Smooth muscle cell (in vitro differentiated cells): ENCODE measurements around the gene FBN1. TPM values are rescaled to one million over a fixed set of nuclear protein-coding genes. Genes with fewer than 3 reads are reported as not detected.

Experiments used
- DNase-seq: peaks from one replicate; lab custom pipeline; 2025; ENCODE audit not compliant: unreplicated experiment; lab: John Stamatoyannopoulos, UW
- H2AFZ ChIP-seq: fragments of 200-600 bp; sonication (generic); 2 replicates; pipeline ENCODE4 v1.6.0; 2016; ENCODE audit warnings: antibody characterized with exemption, low read depth, mild to moderate bottlenecking
- H3F3A ChIP-seq: fragments of 200-600 bp; sonication (generic); 2 replicates; pipeline ENCODE4 v1.6.0; 2017; ENCODE audit warnings: antibody characterized with exemption, low read depth
- H3K27ac ChIP-seq: fragments of 200-600 bp; sonication (generic); 2 replicates; pipeline ENCODE4 v1.5.1; 2016; ENCODE audit warnings: low read depth, mild to moderate bottlenecking
- H3K27me3 ChIP-seq: fragments of 200-600 bp; sonication (generic); 2 replicates; pipeline ENCODE4 v1.6.1; 2016; ENCODE audit warnings: low read depth, mild to moderate bottlenecking
- H3K36me3 ChIP-seq: fragments of 200-600 bp; sonication (generic); 2 replicates; pipeline ENCODE4 v1.5.1; 2016; ENCODE audit warnings: low read depth
- H3K4me1 ChIP-seq: fragments of 200-600 bp; sonication (generic); 2 replicates; pipeline ENCODE4 v1.5.1; 2016; ENCODE audit warnings: low read depth
- H3K4me2 ChIP-seq: fragments of 200-600 bp; sonication (generic); 2 replicates; pipeline ENCODE4 v1.6.0; 2016; ENCODE audit warnings: mild to moderate bottlenecking
- H3K4me3 ChIP-seq: fragments of 200-600 bp; sonication (generic); 2 replicates; pipeline ENCODE4 v1.5.1; 2016; ENCODE audit warnings: mild to moderate bottlenecking
- H3K79me2 ChIP-seq: fragments of 200-600 bp; sonication (generic); 2 replicates; pipeline ENCODE4 v1.6.0; 2016; ENCODE audit warnings: low read depth, mild to moderate bottlenecking
- H3K9ac ChIP-seq: fragments of 200-600 bp; sonication (generic); 2 replicates; pipeline ENCODE4 v1.6.0; 2016; ENCODE audit warnings: low read depth
- H3K9me3 ChIP-seq: fragments of 200-600 bp; sonication (generic); replicated peaks from 2 replicates; pipeline ENCODE4 v1.5.1; 2016; ENCODE audit warnings: low read depth
- H4K20me1 ChIP-seq: fragments of 200-600 bp; sonication (generic); 2 replicates; pipeline ENCODE4 v1.6.0; 2016; ENCODE audit warnings: low read depth
- CTCF ChIP-seq: fragments of 200-600 bp; sonication (generic); IDR thresholded peaks from 2 replicates; pipeline ENCODE4 v1.5.1; 2017; ENCODE audit warnings: borderline replicate concordance, mild to moderate bottlenecking, antibody characterized with exemption; ENCODE audit not compliant: insufficient read depth, poor library complexity, severe bottlenecking
- WGBS: methylation state at CpG from one replicate; pipeline ENCODE4 v1.1.7; 2016; ENCODE audit warnings: low lambda C conversion rate; 5-methylcytosine and 5-hydroxymethylcytosine counted together
- polyA plus RNA-seq: library from polyadenylated mRNA; unstranded; fragments of >200 nt; fragmentation: Nextera tagmentation; extraction: Ambion mirVana; gene quantifications from 2 replicates; pipeline ENCODE4 v1.2.1, GENCODE V29; 2016
- total RNA-seq: library from RNA; depleted of rRNA; stranded (reverse); fragments of >200 nt; gene quantifications from 2 replicates; pipeline ENCODE4 v1.2.3, GENCODE V29; 2014

FBN1 gene
- total and polyA plus RNA-seq, 2 experiments from 2014 or later: 137 to 330 TPM

DNA sequence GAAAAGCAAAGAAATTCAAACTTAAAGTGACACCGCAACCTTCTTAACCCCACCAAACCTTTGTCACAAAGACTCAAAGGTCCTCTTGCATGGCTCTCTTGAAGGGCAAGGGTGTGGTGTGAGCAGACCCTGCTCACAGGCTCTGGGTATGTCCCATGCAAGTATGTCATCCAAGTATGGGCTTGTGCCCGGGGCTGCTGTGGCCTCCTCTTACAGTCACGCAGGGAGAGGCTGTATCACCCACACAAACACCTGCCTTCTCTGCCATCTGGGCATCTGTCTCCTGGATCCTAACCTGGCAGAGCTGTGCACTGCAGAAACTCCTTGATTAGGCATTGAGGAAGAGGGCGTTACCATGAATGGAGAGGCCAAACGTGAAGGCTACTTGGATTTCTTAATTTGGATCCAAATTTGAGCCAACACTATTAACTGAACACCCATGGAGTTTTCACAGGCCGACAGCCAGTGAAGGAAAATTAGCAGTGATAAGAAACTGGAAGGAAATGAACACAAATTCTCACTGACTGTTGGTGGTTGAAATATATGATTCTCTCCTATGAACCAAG, 167.6 kb downstream of the FBN1 start:
- H3K79me2 ChIP-seq: no peaks in the 10 kb centered on the region
- peaks cover 4% of the 10 kb centered on the region for H3F3A ChIP-seq
- TF ChIP-seq CTCF: no peak
- no peaks in the 10 kb centered on the region for H3K4me1 ChIP-seq
- 94% methylated on average over 6 of the region's 6 CpGs for WGBS
- no peak overlapping the region for H3K4me2 ChIP-seq
- no peaks in the 10 kb centered on the region for H3K9me3 ChIP-seq
- no peak overlapping the region for H2AFZ ChIP-seq
- H3K27me3 ChIP-seq: no peaks in the 10 kb centered on the region
- H3K4me3 ChIP-seq: no peak overlapping the region
- no peaks in the 10 kb centered on the region for H4K20me1 ChIP-seq
- DNase-seq: no peak
- H3K36me3 ChIP-seq: peaks cover 25% of the 10 kb centered on the region
- H3K9ac ChIP-seq: no peak overlapping the region
- no peak overlapping the region for H3K27ac ChIP-seq

DNA sequence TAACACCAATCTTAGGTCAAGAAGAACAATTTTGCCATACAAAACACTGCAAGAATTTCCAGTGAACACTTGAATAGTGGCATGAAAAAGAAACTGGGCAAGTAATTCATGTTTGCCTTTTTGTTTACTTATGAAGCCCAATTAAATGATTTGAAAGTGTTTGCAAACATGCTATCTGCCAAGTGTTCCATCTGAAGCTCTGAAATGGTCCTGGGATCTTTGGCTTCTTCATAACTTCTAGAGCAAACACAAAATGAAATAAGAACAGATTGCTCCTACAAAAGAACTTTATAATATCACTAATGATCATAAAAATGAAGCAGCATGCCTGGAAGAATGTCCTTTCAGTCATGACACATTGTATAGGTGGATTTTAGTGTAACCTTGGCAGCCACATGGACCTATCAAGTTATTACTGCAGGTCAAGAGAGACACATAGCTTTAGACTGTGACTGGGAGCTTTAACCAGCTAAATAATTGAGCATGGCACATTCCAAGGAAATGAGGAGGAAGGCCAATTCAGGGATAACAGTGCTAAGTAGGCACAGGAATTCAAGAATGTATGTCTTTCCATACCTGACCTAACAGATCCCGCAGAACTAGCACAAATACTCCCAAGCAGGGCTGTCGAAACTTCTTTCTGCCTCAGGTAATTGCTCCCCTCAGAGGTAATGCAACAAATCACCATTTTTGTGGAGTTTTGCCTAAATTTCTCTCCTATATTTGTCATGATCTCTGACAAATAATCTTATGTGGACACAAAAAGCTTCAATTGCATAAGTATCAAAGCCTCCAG, 169.7 kb downstream of the FBN1 start:
- Histone ChIP-seq H3K4me3 (no peak overlapping the region), H3K27me3 (no peaks in the 10 kb centered on the region), H3K9ac (no peak overlapping the region), H3K9me3 (no peaks in the 10 kb centered on the region), H3K4me2 (no peak overlapping the region), H4K20me1 (no peaks in the 10 kb centered on the region), H3K4me1 (no peaks in the 10 kb centered on the region), H3K79me2 (no peaks in the 10 kb centered on the region), H3F3A (peaks cover 4% of the 10 kb centered on the region), H3K36me3 (peaks cover 40% of the 10 kb centered on the region), H2AFZ (no peak overlapping the region), H3K27ac (no peak overlapping the region)
- WGBS: 79% methylated on average over 2 of the region's 2 CpGs
- no peak for DNase-seq
- no peak for TF ChIP-seq CTCF

DNA sequence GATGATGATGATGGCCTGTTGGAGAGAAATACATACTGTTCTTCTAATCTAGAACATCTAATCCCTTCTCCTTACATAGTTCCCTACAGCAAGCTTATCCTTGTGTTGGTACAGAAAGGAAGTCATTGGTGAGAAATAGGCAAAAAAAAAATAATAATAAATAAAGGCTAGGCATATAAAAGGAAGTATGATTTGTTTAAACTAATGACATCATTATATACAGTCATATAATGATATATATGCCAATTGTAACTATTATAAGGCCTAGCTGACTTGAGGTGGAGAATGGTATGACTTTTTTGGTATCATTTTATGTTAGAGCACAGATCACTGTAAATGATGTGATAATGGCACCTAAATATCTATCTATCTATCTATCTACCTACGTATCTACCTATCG, 171.8 kb downstream of the FBN1 start:
- no peaks in the 10 kb centered on the region for H3K9me3 ChIP-seq
- no peak for DNase-seq
- no peaks in the 10 kb centered on the region for H3K27me3 ChIP-seq
- peaks cover 55% of the 10 kb centered on the region for H3K36me3 ChIP-seq
- no peak overlapping the region for H3K27ac ChIP-seq
- H3K79me2 ChIP-seq: no peaks in the 10 kb centered on the region
- no peaks in the 10 kb centered on the region for H4K20me1 ChIP-seq
- no peak overlapping the region for H2AFZ ChIP-seq
- no peaks in the 10 kb centered on the region for H3F3A ChIP-seq
- no peak overlapping the region for H3K9ac ChIP-seq
- H3K4me3 ChIP-seq: no peak overlapping the region
- 81% methylated on average over 2 of the region's 2 CpGs for WGBS
- H3K4me2 ChIP-seq: no peak overlapping the region
- TF ChIP-seq CTCF: no peak
- no peaks in the 10 kb centered on the region for H3K4me1 ChIP-seq
